AG09309 (cell line): ENCODE results near the gene MUC2.

Experiments used
- DNase-seq: peaks from one replicate; pipeline ENCODE4 v3.0.0-alpha.2; 2010; ENCODE audit warnings: low read depth
- H3K4me3 ChIP-seq: 2 replicates; pipeline ENCODE4 v1.5.1; 2011; ENCODE audit warnings: mild to moderate bottlenecking, low read depth, low read length, moderate library complexity; ENCODE audit not compliant: control insufficient read depth
- TF ChIP-seq, protein P1 (sequence below): IDR thresholded peaks from 2 replicates; pipeline ENCODE4 v1.5.1; 2011; ENCODE audit warnings: mild to moderate bottlenecking, low read depth, low read length, inconsistent platforms; ENCODE audit not compliant: insufficient read depth, control insufficient read depth; ENCODE audit errors: missing control alignments

MUC2 gene

GRCh38 chr11:1064167-1064566, 10.5 kb upstream of the MUC2 start:
- TF ChIP-seq, protein P1, sequence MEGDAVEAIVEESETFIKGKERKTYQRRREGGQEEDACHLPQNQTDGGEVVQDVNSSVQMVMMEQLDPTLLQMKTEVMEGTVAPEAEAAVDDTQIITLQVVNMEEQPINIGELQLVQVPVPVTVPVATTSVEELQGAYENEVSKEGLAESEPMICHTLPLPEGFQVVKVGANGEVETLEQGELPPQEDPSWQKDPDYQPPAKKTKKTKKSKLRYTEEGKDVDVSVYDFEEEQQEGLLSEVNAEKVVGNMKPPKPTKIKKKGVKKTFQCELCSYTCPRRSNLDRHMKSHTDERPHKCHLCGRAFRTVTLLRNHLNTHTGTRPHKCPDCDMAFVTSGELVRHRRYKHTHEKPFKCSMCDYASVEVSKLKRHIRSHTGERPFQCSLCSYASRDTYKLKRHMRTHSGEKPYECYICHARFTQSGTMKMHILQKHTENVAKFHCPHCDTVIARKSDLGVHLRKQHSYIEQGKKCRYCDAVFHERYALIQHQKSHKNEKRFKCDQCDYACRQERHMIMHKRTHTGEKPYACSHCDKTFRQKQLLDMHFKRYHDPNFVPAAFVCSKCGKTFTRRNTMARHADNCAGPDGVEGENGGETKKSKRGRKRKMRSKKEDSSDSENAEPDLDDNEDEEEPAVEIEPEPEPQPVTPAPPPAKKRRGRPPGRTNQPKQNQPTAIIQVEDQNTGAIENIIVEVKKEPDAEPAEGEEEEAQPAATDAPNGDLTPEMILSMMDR: no peak
- no peak overlapping the region for H3K4me3 ChIP-seq
- DNase-seq: no peak

DNA sequence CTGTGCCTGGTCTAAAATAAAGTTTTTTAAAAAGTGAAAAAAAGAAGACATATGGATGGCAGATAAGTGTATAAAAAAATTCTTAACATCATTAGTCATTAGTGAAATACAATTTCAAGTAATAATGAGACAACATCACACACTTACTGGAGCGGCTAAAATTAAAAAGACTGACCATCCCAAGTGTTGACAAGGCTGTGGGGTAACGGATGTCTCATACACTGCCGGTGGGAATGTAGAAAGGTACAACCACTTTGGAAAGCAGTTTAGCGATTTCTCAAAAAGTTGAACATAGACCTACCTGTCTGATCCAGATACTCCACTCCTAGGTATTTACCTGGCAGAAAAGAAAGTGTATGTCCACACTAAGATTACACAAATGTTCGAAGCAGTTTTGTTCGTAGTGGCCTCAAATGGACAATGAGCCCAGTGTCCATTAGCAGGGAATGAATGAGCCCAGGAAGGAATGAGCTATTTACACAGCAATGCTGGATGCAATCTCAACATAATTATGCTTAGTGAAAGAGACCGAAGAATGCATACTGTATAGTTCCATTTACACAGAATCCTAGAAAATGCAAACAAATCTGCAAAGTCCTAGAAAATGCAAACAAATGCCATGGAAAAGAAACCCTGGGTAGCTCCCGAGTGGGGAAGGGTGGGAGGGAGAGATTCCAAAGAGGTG, 6.7 kb upstream of the MUC2 start:
- TF ChIP-seq, protein P1: no peak
- DNase-seq: no peak

DNA sequence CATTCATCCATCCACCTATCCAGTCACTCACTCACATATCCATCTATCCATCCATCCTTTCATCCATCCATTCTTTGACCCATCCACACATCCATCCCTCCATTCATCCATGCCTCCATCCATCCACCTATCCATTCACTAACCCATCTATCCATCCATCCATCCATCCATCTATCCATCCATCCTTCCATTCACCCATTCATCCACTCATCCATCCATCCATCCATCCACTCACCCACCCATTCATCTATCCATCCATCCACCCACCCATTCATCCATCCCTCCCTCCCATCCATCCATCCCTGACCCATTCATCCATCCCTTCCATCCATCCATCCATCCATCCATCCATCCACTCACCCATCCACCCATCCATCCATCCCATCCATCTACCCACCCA, 4.9 kb upstream of the MUC2 start:
- TF ChIP-seq, protein P1: no peak
- DNase-seq: no peak
- H3K4me3 ChIP-seq: no peak overlapping the region

More for the DNA sequence above, 6.7 kb upstream of the MUC2 start:
- no peak overlapping the region for H3K4me3 ChIP-seq

- TF ChIP-seq, protein P1: no peak
- H3K4me3 ChIP-seq: no peak overlapping the region
- DNase-seq: no peak
These were observed 3.8 kb upstream of the MUC2 start for GRCh38 chr11:1070594-1071462.

- TF ChIP-seq, protein P1: no peak
- H3K4me3 ChIP-seq: no peak overlapping the region
- DNase-seq: no peak
These were observed 3.0 kb upstream of the MUC2 start for GRCh38 chr11:1071571-1072115.

- DNase-seq: no peak
- TF ChIP-seq, protein P1: no peak
- H3K4me3 ChIP-seq: no peak overlapping the region
These were observed 2.4 kb upstream of the MUC2 start for GRCh38 chr11:1072116-1072820.
